A549 (cell line): ENCODE measurements around the gene ZGPAT. TPM values are rescaled to one million over a fixed set of nuclear protein-coding genes. Genes with fewer than 3 reads are reported as not detected.

Experiments
- ATAC-seq, 2 experiments: fragments of 200-7000 bp in 1 of 2; fragments of >200 bp in 1 of 2; cut with Nextera tagmentation in 1 of 2; cut with Tn5 transposase in 1 of 2; 3 replicates each; pipeline versions ENCODE4 v1.8.0 to v1.9.1; 2018 to 2020; ENCODE audit warnings: mild to moderate bottlenecking in 1 of 2, moderate library complexity in 1 of 2
- CTCF ChIA-PET: fragments of 300-600 bp; sonication (Branson Sonifier 250); formaldehyde crosslinking; extraction: SDS; loops from one replicate; lab custom pipeline; 2021; ENCODE audit warnings: antibody characterized with exemption, inconsistent platforms; lab: Yijun Ruan, JAX
- POLR2A ChIA-PET: fragments of 350-600 bp; formaldehyde crosslinking; extraction: SDS; loops from one replicate; lab custom pipeline; 2021; ENCODE audit warnings: antibody characterized with exemption, inconsistent platforms; lab: Yijun Ruan, JAX
- DNase-seq, 2 experiments: peaks; one replicate each; pipeline versions ENCODE4 v3.0.0 to v3.0.0-alpha.2; 2011 to 2016; ENCODE audit warnings: low read depth in 1 of 2, low spot score in 1 of 2
- FAIRE-seq: peaks from 2 replicates; lab custom pipeline; 2011; peaks lifted over from hg19 to GRCh38; lab: Jason Lieb, UNC
- H3K27ac ChIP-seq, 2 experiments: fragments of >200 bp; sonication (Bioruptor Twin); formaldehyde crosslinking; 3 replicates each; pipeline ENCODE4 v1.5.1; 2016 to 2017
- H3K4me1 ChIP-seq: fragments of >200 bp; sonication (Bioruptor Twin); formaldehyde crosslinking; 3 replicates; pipeline ENCODE4 v1.6.1; 2016
- H3K4me2 ChIP-seq: fragments of >200 bp; sonication (Bioruptor Twin); formaldehyde crosslinking; 3 replicates; pipeline ENCODE4 v1.6.1; 2016
- H3K4me3 ChIP-seq: fragments of >200 bp; sonication (Bioruptor Twin); formaldehyde crosslinking; 3 replicates; pipeline ENCODE4 v1.5.1; 2016
- H3K9me3 ChIP-seq: fragments of >200 bp; sonication (Bioruptor Twin); formaldehyde crosslinking; 3 replicates; pipeline ENCODE4 v1.6.1; 2016
- BHLHE40 ChIP-seq: IDR thresholded peaks from 2 replicates; pipeline ENCODE4 v1.6.1; 2012; ENCODE audit warnings: low read depth, low read length, inconsistent platforms
- CEBPB ChIP-seq, 2 experiments: fragments of >200 bp in 1 of 2; sonication (Bioruptor Twin) in 1 of 2; formaldehyde crosslinking in 1 of 2; IDR thresholded peaks; 2 replicates each; pipeline ENCODE4 v1.6.1; 2012 to 2016
- FOSB ChIP-seq: fragments of 250-450 bp; sonication (Bioruptor Pico); IDR thresholded peaks from 2 replicates; pipeline ENCODE4 v1.5.0; 2020; ENCODE audit warnings: mild to moderate bottlenecking, moderate library complexity
- GATA3 ChIP-seq: IDR thresholded peaks from 2 replicates; pipeline ENCODE4 v1.6.1; 2012; ENCODE audit warnings: borderline replicate concordance
- HDAC2 ChIP-seq: fragments of 200-600 bp; sonication (generic); IDR thresholded peaks from 2 replicates; pipeline ENCODE4 v1.6.1; 2016
- HOXA7 ChIP-seq: fragments of 250-450 bp; sonication (Bioruptor Pico); IDR thresholded peaks from 2 replicates; pipeline ENCODE4 v1.5.0; 2020; ENCODE audit warnings: mild to moderate bottlenecking, moderate library complexity
- HOXB13 ChIP-seq: fragments of 250-450 bp; sonication (Bioruptor Pico); IDR thresholded peaks from 2 replicates; pipeline ENCODE4 v1.5.0; 2020; ENCODE audit warnings: low read depth, mild to moderate bottlenecking, moderate library complexity
- HOXB5 ChIP-seq: fragments of 250-450 bp; sonication (Bioruptor Pico); IDR thresholded peaks from 2 replicates; pipeline ENCODE4 v1.5.0; 2020; ENCODE audit warnings: mild to moderate bottlenecking, moderate library complexity
- JUNB ChIP-seq: fragments of >200 bp; sonication (Bioruptor Twin); formaldehyde crosslinking; IDR thresholded peaks from 2 replicates; pipeline ENCODE4 v1.6.1; 2016
- MAZ ChIP-seq: fragments of 150-350 bp; IDR thresholded peaks from 2 replicates; pipeline ENCODE4 v1.6.1; 2014; ENCODE audit warnings: antibody characterized with exemption, low read depth, low read length, borderline replicate concordance
- NFE2L2 ChIP-seq: fragments of 150-350 bp; conservative IDR thresholded peaks from 2 replicates; pipeline ENCODE4 v1.6.1; 2014; ENCODE audit warnings: low read length
- NPAS2 ChIP-seq: fragments of 250-450 bp; sonication (Bioruptor Pico); IDR thresholded peaks from 2 replicates; pipeline ENCODE4 v1.8.0; 2022; ENCODE audit warnings: mild to moderate bottlenecking, moderate library complexity, borderline replicate concordance
- PHF8 ChIP-seq: fragments of 200-600 bp; sonication (generic); IDR thresholded peaks from 2 replicates; pipeline ENCODE4 v1.6.1; 2016; ENCODE audit warnings: low read depth, mild to moderate bottlenecking, antibody characterized with exemption, moderate library complexity, borderline replicate concordance
- SREBF2 ChIP-seq: fragments of 450-650 bp; IDR thresholded peaks from 2 replicates; pipeline ENCODE4 v1.6.1; 2014; ENCODE audit warnings: mild to moderate bottlenecking, moderate library complexity
- TFCP2L1 ChIP-seq: fragments of 250-450 bp; sonication (Bioruptor Pico); IDR thresholded peaks from 2 replicates; pipeline ENCODE4 v1.5.0; 2021; ENCODE audit warnings: mild to moderate bottlenecking
- TP53 ChIP-seq: fragments of 250-450 bp; sonication (Bioruptor Pico); IDR thresholded peaks from 2 replicates; pipeline ENCODE4 v1.5.0; 2021; ENCODE audit warnings: mild to moderate bottlenecking, moderate library complexity
- ZC3H11A ChIP-seq: fragments of 450-650 bp; IDR thresholded peaks from 2 replicates; pipeline ENCODE4 v1.6.1; 2014; ENCODE audit warnings: antibody characterized with exemption, mild to moderate bottlenecking
- ZSCAN20 ChIP-seq: fragments of 250-450 bp; sonication (Bioruptor Pico); IDR thresholded peaks from 2 replicates; pipeline ENCODE4 v1.8.0; 2022; ENCODE audit warnings: mild to moderate bottlenecking, moderate library complexity
- WGBS: methylation state at CpG from one replicate; pipeline ENCODE4 v1.1.6; 2017; ENCODE audit errors: missing lambda C conversion rate; 5-methylcytosine and 5-hydroxymethylcytosine counted together
- polyA plus RNA-seq, 4 experiments: library from polyadenylated mRNA; depleted of rRNA in 3 of 4; stranded (reverse); fragments of >200 nt; fragmentation: RNase III in 1 of 4; extraction: RNeasy Plus Mini Kit Qiagen cat#74134 plus additional on column Dnase treatment in 1 of 4; gene quantifications; 2 replicates in 3 of 4; 3 replicates in 1 of 4; pipeline ENCODE4 v1.2.3, GENCODE V29; 2011 to 2017
- TF ChIP-seq, protein P1 (sequence below): fragments of >200 bp; sonication (Bioruptor Twin); formaldehyde crosslinking; IDR thresholded peaks from 3 replicates; pipeline ENCODE4 v1.6.1; 2016
- TF ChIP-seq, protein P2 (sequence below): fragments of >200 bp; sonication (Bioruptor Twin); formaldehyde crosslinking; IDR thresholded peaks from 2 replicates; pipeline ENCODE4 v1.6.1; 2016
- TF ChIP-seq, protein P3 (sequence below): IDR thresholded peaks from 2 replicates; pipeline ENCODE4 v1.6.1; 2012; ENCODE audit warnings: low read depth, borderline replicate concordance
- TF ChIP-seq, protein P4 (sequence below): fragments of 450-650 bp; IDR thresholded peaks from 2 replicates; pipeline ENCODE4 v1.6.1; 2014; ENCODE audit warnings: antibody characterized with exemption

The ZGPAT gene
- polyA plus RNA-seq, 2 of the 4 experiments (the other 2 are of a cell fraction): 9.5 to 23.9 TPM

DNA sequence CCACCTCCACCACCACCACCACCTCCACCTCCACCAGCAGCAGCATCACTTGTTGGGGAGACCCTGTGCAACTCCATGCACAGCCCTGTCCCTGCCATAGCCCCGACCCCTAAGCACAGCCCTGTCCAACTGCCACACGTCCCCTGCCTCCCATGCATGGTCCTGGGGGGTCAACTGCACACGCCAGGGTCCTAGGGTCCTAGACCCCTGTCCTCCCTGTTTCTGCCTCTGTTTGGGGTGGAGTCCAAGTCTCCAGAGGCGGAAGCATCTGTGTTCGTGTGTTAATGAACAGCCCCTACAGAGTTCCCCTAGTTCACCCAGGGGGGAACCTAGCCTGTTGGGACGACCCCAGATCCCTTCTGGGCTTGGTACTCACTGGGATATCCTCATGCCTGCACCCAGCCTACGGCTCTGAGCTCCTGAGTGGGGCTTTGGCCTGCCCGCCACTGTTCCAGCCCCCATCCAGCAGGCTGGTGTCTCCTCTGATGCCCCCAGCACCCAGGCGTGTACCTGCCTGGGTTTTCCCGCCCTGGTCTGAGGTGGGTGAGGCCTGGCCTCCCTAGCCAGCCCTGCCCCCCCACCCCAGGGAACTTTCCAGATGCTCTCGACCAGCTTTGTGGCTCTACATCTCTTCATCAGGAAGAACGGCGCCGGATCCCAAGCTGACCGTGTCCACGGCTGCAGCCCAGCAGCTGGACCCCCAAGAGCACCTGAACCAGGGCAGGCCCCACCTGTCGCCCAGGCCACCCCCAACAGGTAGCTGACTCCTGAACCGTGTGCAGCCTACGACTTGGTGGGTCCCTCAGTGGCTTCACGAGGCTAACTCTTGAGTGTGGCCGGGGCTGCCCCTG is 13.9 kb upstream of the ZGPAT start:
- DNase-seq (no peak), FAIRE-seq (no peak)
- no peak overlapping the region for H3K4me2 ChIP-seq
- TF ChIP-seq SREBF2: no peak
- TF ChIP-seq TFCP2L1 (CRISPR knock-in tag): no peak
- TF ChIP-seq, protein P1, sequence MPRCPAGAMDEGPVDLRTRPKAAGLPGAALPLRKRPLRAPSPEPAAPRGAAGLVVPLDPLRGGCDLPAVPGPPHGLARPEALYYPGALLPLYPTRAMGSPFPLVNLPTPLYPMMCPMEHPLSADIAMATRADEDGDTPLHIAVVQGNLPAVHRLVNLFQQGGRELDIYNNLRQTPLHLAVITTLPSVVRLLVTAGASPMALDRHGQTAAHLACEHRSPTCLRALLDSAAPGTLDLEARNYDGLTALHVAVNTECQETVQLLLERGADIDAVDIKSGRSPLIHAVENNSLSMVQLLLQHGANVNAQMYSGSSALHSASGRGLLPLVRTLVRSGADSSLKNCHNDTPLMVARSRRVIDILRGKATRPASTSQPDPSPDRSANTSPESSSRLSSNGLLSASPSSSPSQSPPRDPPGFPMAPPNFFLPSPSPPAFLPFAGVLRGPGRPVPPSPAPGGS: no peak
- no peak for TF ChIP-seq BHLHE40
- no peak for TF ChIP-seq ZC3H11A
- no peak for TF ChIP-seq HOXB13 (CRISPR knock-in tag)
- no peak for TF ChIP-seq HDAC2
- no peak for TF ChIP-seq NPAS2 (CRISPR knock-in tag)
- no peak for TF ChIP-seq TP53 (CRISPR knock-in tag)
- TF ChIP-seq JUNB: no peak
- no peak for TF ChIP-seq MAZ
- TF ChIP-seq NFE2L2: no peak
- TF ChIP-seq HOXB5 (CRISPR knock-in tag): no peak
- TF ChIP-seq, protein P2, sequence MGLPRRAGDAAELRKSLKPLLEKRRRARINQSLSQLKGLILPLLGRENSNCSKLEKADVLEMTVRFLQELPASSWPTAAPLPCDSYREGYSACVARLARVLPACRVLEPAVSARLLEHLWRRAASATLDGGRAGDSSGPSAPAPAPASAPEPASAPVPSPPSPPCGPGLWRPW: no peak
- TF ChIP-seq ZSCAN20 (CRISPR knock-in tag): no peak
- TF ChIP-seq CEBPB (IDR thresholded peaks at IDR 0.05): no peak
- TF ChIP-seq, protein P3, sequence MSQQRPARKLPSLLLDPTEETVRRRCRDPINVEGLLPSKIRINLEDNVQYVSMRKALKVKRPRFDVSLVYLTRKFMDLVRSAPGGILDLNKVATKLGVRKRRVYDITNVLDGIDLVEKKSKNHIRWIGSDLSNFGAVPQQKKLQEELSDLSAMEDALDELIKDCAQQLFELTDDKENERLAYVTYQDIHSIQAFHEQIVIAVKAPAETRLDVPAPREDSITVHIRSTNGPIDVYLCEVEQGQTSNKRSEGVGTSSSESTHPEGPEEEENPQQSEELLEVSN: no peak
- TF ChIP-seq, all 56 proteins: peak for 0
- ChIA-PET CTCF (interaction anchor here (1.0 kb wide), 1 partner anchor 156 kb away, joined by 3 read pairs; no protein-coding TSS in a partner anchor), POLR2A (interaction anchor here (0.6 kb wide), 1 partner anchor 279 kb away, joined by 3 read pairs; no protein-coding TSS in a partner anchor)
- Histone ChIP-seq H3K4me3 (no peak overlapping the region), H3K27ac (no peak overlapping the region), H3K4me1 (peaks cover 33% of the 10 kb centered on the region), H3K9me3 (no peaks in the 10 kb centered on the region)
- no peak for ATAC-seq
- 100% methylated on average over 4 of the region's 21 CpGs for WGBS

DNA sequence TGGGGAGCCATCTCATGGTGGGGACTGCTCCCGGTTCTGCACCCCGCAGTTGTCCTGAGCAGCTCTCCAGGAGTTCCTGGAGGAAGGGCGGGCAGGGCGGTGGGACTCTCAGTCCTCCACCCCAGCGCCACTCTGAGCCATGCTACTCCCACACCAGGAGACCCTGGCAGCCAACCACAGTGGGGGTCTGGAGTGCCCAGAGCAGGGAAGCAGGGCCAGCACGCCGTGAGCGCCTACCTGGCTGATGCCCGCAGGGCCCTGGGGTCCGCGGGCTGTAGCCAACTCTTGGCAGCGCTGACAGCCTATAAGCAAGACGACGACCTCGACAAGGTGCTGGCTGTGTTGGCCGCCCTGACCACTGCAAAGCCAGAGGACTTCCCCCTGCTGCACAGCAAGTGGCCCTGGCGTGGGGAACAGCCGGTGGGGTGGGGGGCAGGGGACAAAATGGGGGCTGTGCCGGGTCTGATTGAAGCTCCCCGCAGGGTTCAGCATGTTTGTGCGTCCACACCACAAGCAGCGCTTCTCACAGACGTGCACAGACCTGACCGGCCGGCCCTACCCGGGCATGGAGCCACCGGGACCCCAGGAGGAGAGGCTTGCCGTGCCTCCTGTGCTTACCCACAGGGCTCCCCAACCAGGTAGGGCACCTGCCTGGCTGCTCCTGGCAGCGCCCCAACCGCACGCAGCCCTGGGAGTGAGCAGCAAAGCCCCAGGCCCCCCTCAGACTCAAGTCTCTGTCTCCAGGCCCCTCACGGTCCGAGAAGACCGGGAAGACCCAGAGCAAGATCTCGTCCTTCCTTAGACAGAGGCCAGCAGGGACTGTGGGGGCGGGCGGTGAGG is 13.0 kb upstream of the ZGPAT start:
- WGBS: 91% methylated on average over 8 of the region's 37 CpGs
- H3K4me3 ChIP-seq: no peak overlapping the region
- H3K4me1 ChIP-seq: peaks cover 41% of the 10 kb centered on the region
- TF ChIP-seq HOXA7 (CRISPR knock-in tag) (no peak), ZC3H11A (no peak), HOXB5 (CRISPR knock-in tag) (no peak), TP53 (CRISPR knock-in tag) (no peak), PHF8 (no peak), GATA3 (no peak), FOSB (CRISPR knock-in tag) (no peak), ZSCAN20 (CRISPR knock-in tag) (no peak)
- TF ChIP-seq, protein P4, sequence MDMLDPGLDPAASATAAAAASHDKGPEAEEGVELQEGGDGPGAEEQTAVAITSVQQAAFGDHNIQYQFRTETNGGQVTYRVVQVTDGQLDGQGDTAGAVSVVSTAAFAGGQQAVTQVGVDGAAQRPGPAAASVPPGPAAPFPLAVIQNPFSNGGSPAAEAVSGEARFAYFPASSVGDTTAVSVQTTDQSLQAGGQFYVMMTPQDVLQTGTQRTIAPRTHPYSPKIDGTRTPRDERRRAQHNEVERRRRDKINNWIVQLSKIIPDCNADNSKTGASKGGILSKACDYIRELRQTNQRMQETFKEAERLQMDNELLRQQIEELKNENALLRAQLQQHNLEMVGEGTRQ: no peak
- H3K9me3 ChIP-seq: no peaks in the 10 kb centered on the region
- POLR2A ChIA-PET: interaction anchor here (0.6 kb wide), 1 partner anchor 279 kb away, joined by 3 read pairs; no protein-coding TSS in a partner anchor
- H3K27ac ChIP-seq: peak overlapping the region in 1 of 2 experiments; percentile 31; a peak in 2 of 6 replicates
- ATAC-seq (no peak), DNase-seq (no peak), FAIRE-seq (no peak)
- no peak overlapping the region for H3K4me2 ChIP-seq
- CTCF ChIA-PET: interaction anchor here (1.0 kb wide), 1 partner anchor 157 kb away, joined by 3 read pairs; no protein-coding TSS in a partner anchor
